SH-SY5Y (cell line): ENCODE data around the gene CFAP77.

Experiments
- GATA2 ChIP-seq: IDR thresholded peaks from 2 replicates; pipeline ENCODE4 v1.6.1; 2011; ENCODE audit warnings: mild to moderate bottlenecking, low read depth, low read length
- GATA3 ChIP-seq: IDR thresholded peaks from 2 replicates; pipeline ENCODE4 v1.6.1; 2011; ENCODE audit warnings: low read depth, mild to moderate bottlenecking, low read length, moderate library complexity

DNA sequence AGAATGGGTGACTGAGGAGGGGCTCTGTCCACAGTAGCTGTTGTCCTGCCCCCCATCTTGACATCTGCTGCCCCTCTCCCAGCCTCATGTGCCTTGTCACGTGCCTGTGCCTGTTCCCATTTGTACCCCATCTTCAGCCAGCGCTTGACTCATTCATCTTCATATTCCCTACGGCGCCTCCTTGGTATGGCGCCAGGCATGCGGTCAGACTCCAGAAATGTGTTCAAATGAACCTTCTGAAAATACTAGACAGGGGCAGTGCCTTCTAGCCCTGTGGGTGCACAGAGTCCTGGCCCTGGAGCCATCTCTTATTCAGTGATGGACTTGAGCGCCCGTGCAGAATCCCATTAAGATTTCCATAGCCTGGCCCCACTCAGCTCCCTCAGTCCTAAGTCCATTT, 46.2 kb downstream of the CFAP77 start:
- TF ChIP-seq GATA2 (no peak), GATA3 (no peak)
